WERI-Rb-1 (cell line): ENCODE measurements around the gene NKAIN2.

Source experiments
- DNase-seq: peaks from one replicate; pipeline ENCODE4 v3.0.0-alpha.2; 2020
- H3K27ac ChIP-seq: fragments of 250-450 bp; sonication (Bioruptor Pico); 2 replicates; pipeline ENCODE4 v1.5.1; 2020; ENCODE audit warnings: mild to moderate bottlenecking, moderate library complexity
- H3K27me3 ChIP-seq: fragments of 250-450 bp; sonication (Bioruptor Pico); 2 replicates; pipeline ENCODE4 v1.5.1; 2021; ENCODE audit warnings: mild to moderate bottlenecking, low read depth, moderate library complexity; ENCODE audit not compliant: insufficient read depth, severe bottlenecking
- H3K36me3 ChIP-seq: fragments of 250-450 bp; sonication (Bioruptor Pico); 2 replicates; pipeline ENCODE4 v1.5.1; 2020; ENCODE audit warnings: mild to moderate bottlenecking, moderate library complexity
- H3K4me3 ChIP-seq: 2 replicates; pipeline ENCODE4 v1.5.1; 2011; ENCODE audit warnings: low read depth, mild to moderate bottlenecking, control low read depth, low read length
- H3K9me3 ChIP-seq: fragments of 250-450 bp; sonication (Bioruptor Pico); 2 replicates; pipeline ENCODE4 v1.5.1; 2021; ENCODE audit warnings: mild to moderate bottlenecking, moderate library complexity; ENCODE audit not compliant: severe bottlenecking
- CTCF ChIP-seq: IDR thresholded peaks from 2 replicates; pipeline ENCODE4 v1.5.1; 2011; ENCODE audit warnings: low read depth, mild to moderate bottlenecking, control low read depth, inconsistent platforms, low read length

The NKAIN2 gene

GRCh38 chr6:124677874-124678273 is 874.2 kb downstream of the NKAIN2 start:
- H3K27ac ChIP-seq = no peak overlapping the region
- no peak for TF ChIP-seq CTCF
- no peak for DNase-seq
- H3K9me3 ChIP-seq = no peaks in the 10 kb centered on the region
- no peaks in the 10 kb centered on the region for H3K27me3 ChIP-seq
- no peak overlapping the region for H3K4me3 ChIP-seq
- no peaks in the 10 kb centered on the region for H3K36me3 ChIP-seq

GRCh38 chr6:124679387-124679786 is 875.7 kb downstream of the NKAIN2 start:
- Histone ChIP-seq H3K27ac (no peak overlapping the region), H3K9me3 (no peaks in the 10 kb centered on the region), H3K27me3 (no peaks in the 10 kb centered on the region), H3K4me3 (no peak overlapping the region), H3K36me3 (no peaks in the 10 kb centered on the region)
- DNase-seq = no peak
- TF ChIP-seq CTCF = no peak

- no peak for TF ChIP-seq CTCF
- no peak for DNase-seq
- no peaks in the 10 kb centered on the region for H3K27me3 ChIP-seq
- H3K9me3 ChIP-seq = peaks cover 3% of the 10 kb centered on the region
- no peak overlapping the region for H3K4me3 ChIP-seq
- H3K36me3 ChIP-seq = no peaks in the 10 kb centered on the region
- no peak overlapping the region for H3K27ac ChIP-seq
Observed at GRCh38 chr6:124682751-124683150, 879.1 kb downstream of the NKAIN2 start.

- Histone ChIP-seq H3K4me3 (no peak overlapping the region), H3K36me3 (no peaks in the 10 kb centered on the region), H3K9me3 (peaks cover 3% of the 10 kb centered on the region), H3K27me3 (no peaks in the 10 kb centered on the region), H3K27ac (no peak overlapping the region)
- peak; percentile 18; the same call in 1 of the 2 replicates for TF ChIP-seq CTCF
- DNase-seq = peak; percentile 15
Observed at GRCh38 chr6:124683507-124683906, 879.8 kb downstream of the NKAIN2 start.

- H3K4me3 ChIP-seq = no peak overlapping the region
- no peak for DNase-seq
- no peak for TF ChIP-seq CTCF
- no peak overlapping the region for H3K27ac ChIP-seq
- H3K36me3 ChIP-seq = no peaks in the 10 kb centered on the region
- no peaks in the 10 kb centered on the region for H3K27me3 ChIP-seq
- H3K9me3 ChIP-seq = peaks cover 3% of the 10 kb centered on the region
Observed at GRCh38 chr6:124684621-124685020, 881.0 kb downstream of the NKAIN2 start.

GRCh38 chr6:124688369-124688768 is 884.7 kb downstream of the NKAIN2 start:
- DNase-seq = no peak
- H3K4me3 ChIP-seq = no peak overlapping the region
- no peaks in the 10 kb centered on the region for H3K36me3 ChIP-seq
- H3K27ac ChIP-seq = no peak overlapping the region
- TF ChIP-seq CTCF = no peak
- H3K27me3 ChIP-seq = no peaks in the 10 kb centered on the region
- peaks cover 3% of the 10 kb centered on the region for H3K9me3 ChIP-seq
